HG03175 (cell line): ENCODE results near the gene CLDN9.
A peak's percentile ranks its signal among the peaks of the same experiment; 100 is the strongest.

Source experiments
- ATAC-seq: cut with Tn5 transposase; IDR thresholded peaks from one replicate; pipeline ENCODE4 v1.9.1; 2021; ENCODE audit warnings: mild to moderate bottlenecking, moderate library complexity; ENCODE audit not compliant: unreplicated experiment

Gene CLDN9

DNA sequence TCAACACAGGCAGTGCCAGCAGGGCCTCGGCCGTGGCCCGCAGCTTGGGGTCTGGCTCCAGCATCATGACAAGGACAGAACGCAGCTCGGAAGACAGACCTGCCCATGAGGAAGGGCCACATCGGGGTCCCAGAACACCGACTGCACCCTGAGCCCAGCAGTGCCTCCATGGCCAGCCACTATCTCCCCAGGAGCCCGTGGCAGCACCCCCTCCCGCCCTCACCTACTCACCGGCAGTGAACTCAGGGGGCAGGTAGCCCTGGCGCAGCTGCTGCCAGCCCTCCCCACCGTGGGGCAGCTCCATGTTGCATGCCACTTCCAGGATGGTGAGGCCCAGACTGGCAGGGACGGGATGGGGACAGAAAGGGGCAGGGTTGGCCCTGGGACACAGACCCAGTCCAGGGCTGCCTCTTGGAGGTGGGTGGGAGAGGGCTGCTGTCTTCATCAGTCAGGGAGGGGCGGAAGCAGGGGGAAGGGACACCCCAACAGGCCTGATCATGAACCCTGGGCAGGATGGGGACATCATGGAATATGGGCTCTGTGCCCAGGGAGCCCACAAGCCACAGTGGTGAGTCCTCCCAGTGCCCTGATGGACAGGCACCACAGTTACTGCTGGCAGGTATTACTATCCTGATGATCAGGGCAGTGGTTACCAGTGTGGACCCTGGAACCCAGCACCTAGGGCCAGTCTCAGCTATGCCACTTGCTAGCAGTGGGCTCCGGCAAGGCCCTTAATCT, 38.2 kb upstream of the CLDN9 start:
- no peak for ATAC-seq

DNA sequence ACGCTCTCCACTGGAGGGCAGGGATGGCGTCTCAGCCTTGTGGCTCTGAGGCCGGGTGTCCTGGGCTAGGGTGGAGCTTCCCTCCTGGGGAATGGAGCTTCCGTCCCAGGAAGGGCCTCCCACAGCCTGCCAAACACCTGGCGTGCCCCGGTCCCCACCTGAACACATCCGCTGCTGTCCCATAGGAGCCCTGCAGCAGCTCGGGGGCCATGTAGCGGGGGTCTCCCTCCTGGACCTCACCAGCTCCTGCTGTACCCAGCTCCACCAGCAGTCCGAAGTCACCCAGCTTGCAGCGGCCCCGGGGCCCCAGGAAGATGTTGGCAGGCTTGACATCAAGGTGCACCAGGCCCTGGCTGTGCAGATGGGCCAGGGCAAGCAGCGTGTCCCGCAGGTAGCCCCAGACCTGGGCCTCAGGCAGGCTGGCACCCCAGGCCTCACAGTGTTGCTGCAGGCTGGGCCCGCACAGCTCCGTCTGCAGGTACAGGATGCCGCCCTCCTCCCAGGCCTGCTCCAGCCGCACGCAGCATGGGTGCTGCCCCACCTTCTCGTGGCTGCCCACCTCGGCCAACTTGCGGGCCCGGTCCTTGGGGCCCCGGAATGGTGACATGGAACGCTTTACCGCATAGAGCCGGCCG, 37.4 kb upstream of the CLDN9 start:
- ATAC-seq, result no peak

DNA sequence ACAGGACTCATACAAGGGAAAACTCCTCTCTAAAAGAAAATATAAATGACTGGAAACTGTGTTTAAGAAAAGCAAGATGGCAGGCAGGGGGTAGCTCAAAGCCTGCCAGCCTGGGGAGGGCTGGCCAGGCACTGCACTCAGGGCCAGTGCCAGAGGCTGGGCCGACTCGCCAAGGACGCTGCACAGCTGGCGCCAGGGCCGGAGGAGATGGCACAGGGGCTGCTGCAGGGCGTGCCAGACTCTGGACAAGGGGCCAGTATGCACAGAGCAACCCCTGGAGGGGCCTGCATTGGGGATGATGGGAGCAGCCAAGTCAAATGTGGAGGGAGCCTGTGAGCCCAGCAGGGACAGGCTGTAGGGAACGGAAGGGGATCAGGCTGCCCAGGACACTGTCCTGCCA, 36.5 kb upstream of the CLDN9 start:
- no peak for ATAC-seq

DNA sequence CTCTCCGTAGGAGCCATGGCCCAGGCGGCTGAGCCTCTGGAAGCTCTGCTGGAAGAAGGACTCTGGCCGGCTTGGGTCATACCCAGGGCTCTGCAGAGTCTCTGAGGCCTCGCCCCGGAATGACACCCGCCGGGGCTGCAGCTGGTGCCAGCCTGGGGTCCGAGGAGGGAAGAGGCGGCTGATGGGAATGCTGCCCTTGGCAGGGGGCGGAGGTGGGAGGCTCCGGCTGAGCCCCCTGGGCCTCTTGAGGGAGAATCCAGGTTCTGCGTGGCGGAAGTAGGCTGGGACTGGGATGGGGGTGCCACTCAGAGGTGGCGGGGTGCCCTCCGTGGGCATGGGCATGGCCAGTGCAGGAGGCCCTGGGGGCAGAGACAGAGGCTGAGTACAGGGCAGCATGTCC, 36.0 kb upstream of the CLDN9 start:
- no peak for ATAC-seq

DNA sequence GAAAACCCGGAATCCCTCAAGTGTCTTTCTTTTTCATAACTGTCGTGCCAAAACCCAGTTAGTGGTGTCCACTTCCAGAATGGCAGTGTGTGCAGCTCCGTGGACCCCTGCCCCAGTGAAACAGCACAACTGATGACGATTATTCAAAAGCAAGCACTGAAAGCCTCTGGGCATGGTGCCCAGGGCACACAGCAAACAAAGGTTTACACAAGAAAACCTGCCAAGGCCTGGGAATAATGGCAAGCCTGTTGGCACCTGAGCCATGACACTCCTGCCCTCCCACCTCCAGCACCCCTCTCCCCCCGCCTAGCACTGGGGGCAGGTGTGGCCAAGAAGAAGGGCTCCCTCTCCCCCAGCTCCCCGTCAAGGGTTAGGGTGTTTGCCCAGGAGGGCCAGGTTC, 35.3 kb upstream of the CLDN9 start:
- ATAC-seq, result no peak

DNA sequence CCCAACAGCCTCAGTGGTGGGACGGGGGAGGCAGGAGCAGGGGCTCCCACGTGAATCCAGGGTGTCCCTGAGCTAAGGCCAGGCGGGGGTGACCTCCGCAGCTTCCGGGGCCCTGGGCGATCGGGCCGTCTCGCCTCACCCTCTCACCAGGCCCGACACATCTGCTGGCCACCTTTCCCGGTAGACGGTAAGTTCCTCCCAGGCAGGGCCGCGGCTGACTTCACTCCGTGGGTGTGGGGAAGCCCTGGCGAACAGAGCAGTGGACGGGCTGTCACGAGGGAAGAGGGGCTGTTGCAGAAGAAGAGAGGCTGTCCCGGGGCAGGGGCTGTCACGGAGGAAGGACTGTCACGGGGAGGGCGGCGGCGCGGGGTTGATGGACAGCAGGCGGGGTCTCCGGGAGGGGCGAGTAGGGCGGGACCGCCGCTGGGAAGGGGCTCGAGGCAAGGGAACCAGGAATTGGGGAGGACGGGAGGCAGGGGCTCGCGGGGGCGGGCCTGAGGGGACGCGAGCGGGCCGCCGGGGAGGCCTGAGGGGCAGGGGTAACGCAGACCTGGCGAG, 33.0 kb upstream of the CLDN9 start:
- ATAC-seq, result no peak

DNA sequence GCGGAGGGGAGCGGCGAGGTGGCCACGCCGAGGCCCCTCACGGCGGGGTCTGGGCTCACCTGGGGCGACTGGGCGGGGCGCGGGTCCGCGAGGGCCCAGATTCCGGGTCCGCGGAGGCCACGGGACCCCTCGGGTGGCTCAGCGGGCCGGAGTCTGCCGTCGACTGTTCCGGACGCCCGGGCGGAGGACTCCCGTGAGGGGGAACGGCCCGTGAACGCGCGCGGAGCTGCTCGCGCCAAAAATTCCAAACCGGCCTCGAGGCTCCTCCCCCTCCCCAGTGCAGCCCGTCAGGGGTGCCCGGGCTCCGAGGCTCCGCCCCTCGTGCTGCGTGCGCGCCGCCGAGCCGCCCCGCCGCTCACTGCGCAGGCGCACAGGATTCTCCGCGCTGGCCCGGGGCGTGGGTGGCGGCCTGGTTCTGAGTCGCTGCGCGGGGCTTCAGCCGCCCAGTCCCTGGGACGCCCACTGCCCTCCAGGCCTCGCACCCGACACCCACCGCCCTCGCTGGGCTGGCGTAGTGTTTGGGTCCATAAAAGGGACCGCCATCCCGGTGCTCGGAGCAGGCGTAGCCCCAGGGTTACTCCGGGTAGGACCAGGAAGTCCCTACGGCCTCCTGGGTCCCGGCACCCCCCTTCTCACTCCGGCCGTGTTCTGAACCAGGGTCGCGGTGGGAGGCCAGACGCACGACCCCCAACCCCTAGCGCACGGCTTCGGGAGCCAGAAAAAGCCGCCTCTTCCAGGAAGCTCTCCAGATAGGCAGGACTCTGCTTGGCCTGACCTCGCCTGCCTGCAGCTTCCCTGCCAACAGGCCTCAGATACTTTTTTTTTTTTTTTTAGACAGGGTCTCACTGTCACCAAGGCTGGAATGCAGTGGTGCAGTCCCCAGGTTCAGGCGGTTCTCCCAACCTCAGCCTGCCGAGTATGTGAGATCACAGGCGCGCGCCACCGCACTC, 32.2 kb upstream of the CLDN9 start, which contains the start of gene PKMYT1:
Gene PKMYT1 (minus strand): TSS at position 220 of the 950 bp plus-strand sequence. CDS start 789 bp downstream, outside the sequence.
- ATAC-seq, result peak; percentile 74

DNA sequence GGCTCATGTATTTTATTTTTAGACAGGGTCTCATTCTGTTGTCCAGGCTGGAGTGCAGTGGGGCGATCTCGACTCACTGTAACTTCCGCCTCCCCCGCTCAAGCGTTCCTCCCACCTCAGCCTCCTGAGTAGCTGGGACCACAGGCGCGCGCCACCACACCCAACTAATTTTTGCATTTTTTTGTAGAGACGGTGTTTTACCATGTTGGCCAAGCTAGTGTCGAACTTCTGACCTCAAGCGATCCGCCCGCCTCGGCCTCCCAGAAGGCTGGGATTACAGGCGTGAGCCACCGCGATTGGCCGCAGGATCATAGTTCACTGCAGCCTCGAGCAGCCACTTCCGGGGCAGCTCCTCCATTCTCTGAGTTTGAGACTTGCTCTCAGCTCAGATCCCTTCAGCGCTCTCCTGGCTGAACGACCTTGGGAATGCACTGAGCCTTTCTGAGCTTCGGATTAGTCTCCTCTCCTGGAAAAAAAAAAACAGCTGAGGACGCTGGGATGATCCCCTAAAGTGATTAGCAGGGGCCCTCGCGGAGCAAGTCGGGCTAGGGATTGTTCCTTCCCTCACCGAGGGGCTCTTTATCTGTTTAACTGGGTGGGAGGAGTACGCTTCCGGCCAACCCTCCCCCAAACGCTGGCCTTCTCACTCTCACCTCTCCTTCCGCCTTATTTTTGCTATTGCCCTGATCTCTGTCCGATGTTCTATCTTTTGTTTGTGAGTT, 31.4 kb upstream of the CLDN9 start:
- no peak for ATAC-seq

DNA sequence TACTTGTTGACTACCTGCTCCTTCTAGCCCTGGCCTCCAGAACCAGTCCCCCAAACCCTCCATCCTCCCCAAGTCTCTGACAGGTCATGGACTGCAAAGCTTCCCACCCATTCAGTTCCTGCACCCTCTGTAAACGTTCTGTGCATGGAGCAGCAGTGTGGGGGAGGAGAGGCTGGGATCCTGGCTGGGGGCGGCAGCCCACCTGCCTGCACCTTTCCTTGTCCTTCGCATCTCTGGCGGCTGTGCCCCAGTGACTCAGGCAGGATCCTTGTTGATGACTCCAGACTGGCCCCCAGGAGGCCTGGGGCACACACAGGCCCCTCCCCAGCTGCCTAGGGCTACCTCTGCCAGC, 30.8 kb upstream of the CLDN9 start:
- ATAC-seq, result no peak

DNA sequence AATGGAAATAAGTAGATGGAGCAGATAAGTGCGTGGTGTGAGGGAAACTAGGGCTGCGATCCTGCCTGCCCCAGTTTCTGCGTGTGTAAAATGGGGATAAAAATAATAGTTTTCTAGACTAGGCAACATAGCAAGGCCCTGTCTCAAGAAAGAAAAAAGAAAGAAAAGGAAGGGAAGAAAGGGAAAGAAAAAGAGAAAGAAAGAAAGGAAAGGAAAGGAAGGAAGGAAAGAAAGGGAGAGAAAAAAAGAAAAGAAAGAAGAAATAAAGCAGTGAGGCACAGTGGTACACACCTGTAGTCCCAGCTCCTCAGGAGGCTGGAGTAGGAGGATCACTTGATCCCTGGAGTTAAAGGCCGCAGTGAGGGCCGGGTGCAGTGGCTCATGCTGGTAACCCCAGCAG, 30.3 kb upstream of the CLDN9 start:
- ATAC-seq, result no peak

DNA sequence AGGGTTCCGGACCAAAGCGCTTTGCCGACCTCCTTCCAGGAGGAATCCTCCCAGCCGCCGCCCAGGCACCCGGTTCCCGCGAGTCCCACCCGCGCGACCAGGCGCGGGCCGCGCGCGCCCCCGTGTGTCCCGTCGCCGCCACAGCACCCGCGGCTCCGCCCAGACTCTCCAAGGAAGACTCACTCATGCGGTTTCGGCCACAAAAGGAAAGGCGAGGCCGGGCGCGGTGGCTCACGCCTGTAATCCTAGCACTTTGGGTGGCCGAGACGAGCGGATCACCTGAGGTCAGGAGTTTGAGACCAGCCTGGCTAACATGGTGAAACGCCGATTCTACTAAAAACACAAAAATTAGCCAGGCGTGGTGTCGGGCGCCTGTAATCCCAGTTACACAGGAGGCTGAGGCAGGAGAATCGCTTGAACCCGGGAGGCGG, 29.0 kb upstream of the CLDN9 start:
- ATAC-seq, result no peak

DNA sequence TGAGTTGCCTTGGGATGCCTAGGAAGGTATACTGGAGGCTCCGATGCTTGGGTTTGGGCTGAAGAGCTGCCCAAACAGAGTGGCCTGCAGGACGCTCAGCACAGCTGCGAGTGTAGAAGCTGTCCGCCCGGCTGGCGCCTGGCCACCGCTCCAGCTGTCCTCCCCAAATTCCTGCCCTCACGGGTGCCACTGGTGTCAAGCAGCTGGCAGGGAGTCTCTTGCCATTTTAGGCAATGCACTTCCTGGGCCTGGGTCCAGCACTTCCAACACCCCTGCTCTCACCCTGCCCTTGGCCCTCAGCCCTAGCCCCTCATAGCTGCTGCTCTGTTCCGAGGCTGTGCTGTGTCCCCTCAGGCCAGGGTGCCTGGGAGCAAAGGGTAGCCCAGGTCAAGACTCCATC, 27.3 kb upstream of the CLDN9 start:
- ATAC-seq, result no peak

DNA sequence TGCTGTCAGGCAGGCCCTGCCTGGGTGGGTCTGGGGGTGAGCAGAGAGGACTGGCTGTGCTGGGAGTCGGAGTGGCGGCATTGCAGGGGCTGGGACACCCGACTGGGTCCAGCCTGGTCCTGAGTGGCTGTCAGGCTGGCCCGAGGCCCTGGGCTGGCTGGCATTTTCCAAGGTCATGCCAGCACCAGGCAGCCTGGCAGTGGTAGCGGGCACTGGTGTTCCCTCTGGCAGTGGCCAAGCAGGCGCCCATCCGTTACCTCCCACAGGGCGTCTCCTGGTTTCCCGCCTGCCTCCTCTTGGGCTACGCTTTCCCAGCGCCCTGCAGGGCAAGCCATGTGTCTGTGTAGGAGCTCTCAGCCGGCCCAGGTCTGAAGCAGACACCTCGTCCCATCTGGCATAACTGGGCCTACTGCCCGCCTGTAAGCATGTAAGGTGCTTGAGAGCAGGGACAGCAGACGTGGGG, 26.8 kb upstream of the CLDN9 start:
- ATAC-seq, result no peak

DNA sequence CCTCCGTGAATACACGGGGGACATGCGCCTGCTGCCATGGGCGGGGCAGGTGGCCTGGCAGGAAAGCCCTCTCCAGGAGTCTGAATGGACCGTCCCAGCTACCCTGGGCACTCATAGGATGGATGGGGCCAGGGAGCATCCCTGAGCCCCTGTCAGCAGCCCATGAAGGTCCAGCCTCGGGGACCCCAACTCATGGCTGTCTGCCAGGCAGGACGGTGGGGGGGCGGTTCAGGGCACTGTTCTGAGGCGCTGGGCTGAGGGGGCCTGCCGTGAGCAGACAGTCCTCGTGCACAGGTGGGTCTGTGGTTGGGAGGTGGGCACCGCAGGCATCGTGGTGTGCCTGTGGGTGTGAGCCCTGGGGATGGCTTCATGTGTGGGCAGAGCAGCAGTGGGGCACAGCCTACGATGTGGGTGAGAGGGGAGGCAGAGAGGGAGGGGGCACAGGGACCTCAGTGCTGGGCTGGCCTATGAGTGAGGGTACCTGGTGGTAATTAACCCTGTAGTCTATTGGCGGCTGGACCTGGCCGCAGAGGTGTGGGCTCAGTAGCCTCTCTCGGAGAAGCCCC, 26.0 kb upstream of the CLDN9 start:
- ATAC-seq, result no peak

DNA sequence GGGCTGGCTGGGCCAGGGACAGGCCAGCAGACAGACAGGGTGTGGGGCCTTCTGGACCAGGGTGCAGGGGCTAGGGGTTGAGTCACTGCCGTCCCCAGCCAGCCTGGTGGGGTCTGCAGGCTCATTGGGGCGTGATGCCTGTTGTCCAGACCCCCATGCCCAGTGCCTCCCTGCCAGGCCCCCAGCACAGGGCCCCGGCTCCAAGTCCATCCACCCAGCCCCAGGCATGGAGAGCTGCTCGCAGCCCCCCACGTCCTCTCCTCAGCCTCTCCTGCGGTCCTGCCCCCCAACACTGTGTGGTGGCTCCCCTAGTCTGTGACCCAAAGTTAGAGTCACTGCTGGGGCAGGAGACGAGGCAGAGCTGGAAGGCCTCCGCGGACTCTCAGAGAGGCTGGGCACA, 25.4 kb upstream of the CLDN9 start:
- ATAC-seq, result no peak

DNA sequence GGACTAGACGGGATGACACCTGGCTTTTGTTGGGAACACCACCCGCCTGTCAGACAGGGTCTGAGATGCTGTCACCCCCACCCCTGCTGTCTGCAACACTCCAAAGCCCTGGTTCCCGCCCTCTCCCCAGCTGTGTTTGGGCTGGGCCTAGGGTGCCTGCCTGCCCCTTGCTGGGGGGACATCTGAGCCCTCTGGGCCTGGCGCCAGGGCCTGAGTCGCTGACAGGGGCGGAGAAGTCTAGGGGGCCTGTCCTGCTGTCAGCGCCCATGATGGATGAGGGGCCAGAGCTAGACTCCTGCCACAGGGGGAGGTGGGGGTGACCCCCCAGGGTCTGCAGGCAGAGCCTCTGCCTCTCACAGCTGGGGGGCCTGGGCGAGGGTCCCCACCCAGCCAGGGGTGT, 24.9 kb upstream of the CLDN9 start:
- ATAC-seq, result no peak

DNA sequence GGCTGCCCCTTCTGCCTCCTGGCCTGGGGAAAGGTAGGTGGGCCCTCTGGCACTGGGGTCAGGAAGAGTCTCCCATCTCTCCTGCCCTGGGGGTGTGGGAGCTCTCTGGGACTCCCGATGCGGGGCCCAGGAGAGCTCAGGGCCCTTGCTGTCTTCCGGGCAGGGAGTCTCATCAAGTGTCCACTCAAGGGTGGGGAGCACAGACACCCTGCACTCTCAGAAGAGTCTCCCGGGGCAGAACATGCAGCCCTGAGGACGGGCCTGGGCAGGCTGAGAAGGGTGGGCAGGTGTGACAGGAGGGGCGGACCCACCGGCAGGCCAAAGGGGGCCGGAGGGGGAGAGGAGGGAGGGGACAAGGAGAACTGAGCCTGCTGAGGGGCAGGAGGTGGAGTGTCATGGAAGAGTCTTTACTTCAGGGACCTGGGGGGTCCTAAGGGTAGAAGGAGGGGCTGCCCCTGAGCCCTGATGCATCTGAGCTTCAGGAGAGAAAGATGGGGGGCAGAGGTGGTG, 24.1 kb upstream of the CLDN9 start:
- ATAC-seq, result no peak

DNA sequence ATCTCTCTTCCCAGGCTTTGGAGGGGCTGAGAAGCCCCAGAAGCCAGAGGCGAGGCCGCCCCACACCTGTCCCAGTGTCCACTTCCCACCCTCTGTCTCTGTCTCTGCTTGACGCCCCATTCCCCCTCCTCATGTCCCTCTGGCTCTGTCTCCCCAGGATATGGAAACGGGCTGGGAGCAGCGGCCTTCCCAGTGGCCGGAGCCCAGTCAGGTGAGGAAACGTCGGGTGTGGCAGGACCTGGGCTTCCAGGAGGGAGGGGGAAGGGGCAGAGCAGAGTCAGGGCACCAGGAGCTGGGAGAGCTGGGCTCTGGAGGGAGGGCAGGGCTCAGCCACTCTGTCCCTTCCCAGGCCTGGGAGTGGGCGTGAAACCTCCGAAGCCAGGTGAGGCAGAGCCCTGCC, 21.8 kb upstream of the CLDN9 start:
- no peak for ATAC-seq

DNA sequence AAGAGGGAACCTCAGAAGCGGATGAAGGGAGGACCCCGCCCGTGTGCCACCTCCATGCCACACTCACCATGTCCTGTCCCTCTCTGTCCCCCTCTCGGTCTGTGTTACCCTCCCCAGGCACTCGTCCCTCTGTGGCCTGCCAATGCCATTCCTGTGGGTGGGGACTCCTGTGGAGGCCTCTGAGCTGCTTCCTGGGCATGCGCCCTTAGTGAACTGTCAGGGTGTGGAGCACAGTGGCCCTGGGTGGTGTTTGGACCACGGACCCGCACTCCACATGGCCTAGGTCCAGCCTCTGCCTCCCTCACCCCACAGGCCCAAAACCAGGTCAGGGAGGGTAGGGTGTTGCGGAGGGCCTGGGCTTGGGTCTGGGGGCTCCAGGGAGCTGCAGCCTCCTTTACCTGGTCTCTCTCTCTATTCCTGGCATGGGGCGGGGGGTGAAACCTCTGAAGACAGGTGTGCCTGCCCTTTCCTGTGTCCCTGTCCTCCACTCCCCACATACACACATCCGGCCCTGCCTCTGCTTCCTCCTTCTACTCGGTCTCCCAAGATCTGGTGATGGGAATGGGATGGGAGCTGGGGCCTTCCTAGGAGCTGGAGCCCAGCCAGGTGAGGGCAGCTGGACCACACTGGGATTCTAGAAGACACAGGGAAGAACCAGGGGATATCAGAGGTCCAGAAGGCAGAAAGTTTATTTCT, 21.0 kb upstream of the CLDN9 start:
- ATAC-seq, result no peak
